Measurements from ENCODE around the gene APEH. TPM values are rescaled to one million over a fixed set of nuclear protein-coding genes. Genes with fewer than 3 reads are reported as not detected.

Gene APEH
- total and polyA plus RNA-seq, 2 donors from 2014 or later: 138 to 143 TPM

GRCh38 chr3:49675912-49676311, 1.8 kb downstream of the APEH start:
- Histone ChIP-seq H3K27ac (ENCODE audit: low read depth in 2 of 2, low read length in 2 of 2) (no peak overlapping the region), H3K36me3 (ENCODE audit: control insufficient read depth in 2 of 3, insufficient read depth in 3 of 3, low read length in 3 of 3) (peaks cover 4 to 50% (median 22%) of the 10 kb centered on the region in 3 donors), H3K9me3 (ENCODE audit: control insufficient read depth in 2 of 3, insufficient read depth in 1 of 3, low read length in 3 of 3) (no peaks in the 10 kb centered on the region), H3K9ac (ENCODE audit: low read length in 3 of 3) (no peak overlapping the region), H3K4me3 (ENCODE audit: low read length in 3 of 3) (no peak overlapping the region), H3K27me3 (ENCODE audit: control insufficient read depth, insufficient read depth, low read length) (no peaks in the 10 kb centered on the region), H3K4me1 (ENCODE audit: control insufficient read depth in 2 of 3, insufficient read depth in 2 of 3, low read depth in 1 of 3, low read length in 3 of 3) (peaks cover 2 to 35% (median 27%) of the 10 kb centered on the region in 3 donors)
- no peak for TF ChIP-seq CTCF (IDR thresholded peaks at IDR 0.05; ENCODE audit: borderline replicate concordance, extremely low read depth, insufficient read depth)
- intact Hi-C loops (cut with DNase I): no loop called here
- FAIRE-seq (no peak), DNase-seq (peak in 1 of 5 donors; percentile 64)

- Histone ChIP-seq H3K36me3 (ENCODE audit: control insufficient read depth in 2 of 3, insufficient read depth in 3 of 3, low read length in 3 of 3) (peaks cover 4 to 76% (median 33%) of the 10 kb centered on the region in 3 donors), H3K4me1 (ENCODE audit: control insufficient read depth in 2 of 3, insufficient read depth in 2 of 3, low read depth in 1 of 3, low read length in 3 of 3) (peaks cover 0 to 39% (median 36%) of the 10 kb centered on the region in 3 donors), H3K27ac (ENCODE audit: low read depth in 2 of 2, low read length in 2 of 2) (no peak overlapping the region), H3K9me3 (ENCODE audit: control insufficient read depth in 2 of 3, insufficient read depth in 1 of 3, low read length in 3 of 3) (no peaks in the 10 kb centered on the region), H3K27me3 (ENCODE audit: control insufficient read depth, insufficient read depth, low read length) (no peaks in the 10 kb centered on the region), H3K9ac (ENCODE audit: low read length in 3 of 3) (no peak overlapping the region), H3K4me3 (ENCODE audit: low read length in 3 of 3) (no peak overlapping the region)
- intact Hi-C loops (cut with DNase I): no loop called here
- DNase-seq (no peak), FAIRE-seq (no peak)
- TF ChIP-seq CTCF (IDR thresholded peaks at IDR 0.05; ENCODE audit: borderline replicate concordance, extremely low read depth, insufficient read depth): no peak
Measured at GRCh38 chr3:49680493-49681231, 6.5 kb downstream of the APEH start.

GRCh38 chr3:49681232-49681522, 7.0 kb downstream of the APEH start:
- TF ChIP-seq CTCF (IDR thresholded peaks at IDR 0.05; ENCODE audit: borderline replicate concordance, extremely low read depth, insufficient read depth): no peak
- H3K27ac ChIP-seq (ENCODE audit: low read depth in 2 of 2, low read length in 2 of 2): no peak overlapping the region
- peaks cover 0 to 38% (median 36%) of the 10 kb centered on the region in 3 donors for H3K4me1 ChIP-seq (ENCODE audit: control insufficient read depth in 2 of 3, insufficient read depth in 2 of 3, low read depth in 1 of 3, low read length in 3 of 3)
- no peak overlapping the region for H3K4me3 ChIP-seq (ENCODE audit: low read length in 3 of 3)
- DNase-seq: no peak
- H3K9me3 ChIP-seq (ENCODE audit: control insufficient read depth in 2 of 3, insufficient read depth in 1 of 3, low read length in 3 of 3): no peaks in the 10 kb centered on the region
- intact Hi-C loops (cut with DNase I): no loop called here
- no peaks in the 10 kb centered on the region for H3K27me3 ChIP-seq (ENCODE audit: control insufficient read depth, insufficient read depth, low read length)
- peaks cover 3 to 73% (median 33%) of the 10 kb centered on the region in 3 donors for H3K36me3 ChIP-seq (ENCODE audit: control insufficient read depth in 2 of 3, insufficient read depth in 3 of 3, low read length in 3 of 3)
- FAIRE-seq: no peak
- no peak overlapping the region for H3K9ac ChIP-seq (ENCODE audit: low read length in 3 of 3)

Data from kidney (tissue), 14 donors.